CD4-positive, alpha-beta T cell treated with Interferon alpha-2 for 1 hour (primary cell): ENCODE data around the gene DAZAP1.
A peak's percentile ranks its signal among the peaks of the same experiment; 100 is the strongest.
"Not testable (repeated sequence)": the region's sequence is repeated elsewhere in the genome, so short reads cannot be mapped to it uniquely, and the experiment has no call there.

ENCODE experiments used
- DNase-seq, 2 donors: peaks; one replicate each; pipeline ENCODE4 v3.0.0-alpha.2; 2020 to 2022

The DAZAP1 gene

DNA sequence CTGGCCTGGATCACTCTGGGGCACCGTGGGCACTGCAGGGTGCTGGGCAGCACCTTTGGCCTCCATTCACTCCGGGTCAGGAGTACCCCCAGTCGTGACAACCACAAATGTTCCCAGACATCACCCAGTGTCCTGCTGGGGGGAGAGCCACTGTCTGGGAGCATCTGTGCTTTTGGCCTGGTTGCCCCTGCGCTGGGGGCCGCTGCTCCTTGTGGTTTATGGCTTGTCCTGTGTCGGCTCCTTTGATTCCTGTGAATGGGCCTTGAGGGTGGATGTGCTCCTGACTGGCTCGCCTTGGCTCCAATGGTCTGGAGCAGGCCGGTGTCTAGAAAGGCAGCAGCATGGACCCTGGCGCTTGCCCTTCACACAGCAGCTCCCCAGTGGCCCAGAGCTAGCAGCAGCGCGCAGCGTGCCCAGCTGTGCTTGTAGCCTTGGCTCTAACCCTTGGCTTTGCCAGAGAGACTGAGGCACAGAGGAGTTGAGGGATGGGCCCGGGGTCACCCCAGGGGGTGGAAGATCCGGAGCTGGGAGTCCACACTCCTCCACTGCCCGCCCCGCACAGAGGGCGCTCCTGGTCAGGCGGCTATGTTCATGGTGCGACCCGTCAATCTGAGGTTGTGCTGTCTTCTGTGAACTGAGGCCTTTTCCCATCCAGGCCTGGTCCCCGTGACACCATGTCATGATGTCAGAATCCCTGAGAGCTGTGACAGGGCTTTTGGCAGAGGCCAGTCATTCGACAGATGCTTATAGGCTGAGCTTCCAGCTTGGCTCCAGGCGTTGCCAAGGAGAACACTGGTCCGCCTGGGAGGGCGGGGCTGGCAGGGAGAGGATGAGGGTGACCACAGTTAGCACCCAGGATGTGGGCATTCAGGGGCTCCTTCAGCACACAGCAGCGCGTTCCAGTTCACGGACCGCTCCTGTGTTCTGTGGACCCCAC is 4.1 kb downstream of the DAZAP1 start:
- peak; percentile 15 to 59 for DNase-seq

DNA sequence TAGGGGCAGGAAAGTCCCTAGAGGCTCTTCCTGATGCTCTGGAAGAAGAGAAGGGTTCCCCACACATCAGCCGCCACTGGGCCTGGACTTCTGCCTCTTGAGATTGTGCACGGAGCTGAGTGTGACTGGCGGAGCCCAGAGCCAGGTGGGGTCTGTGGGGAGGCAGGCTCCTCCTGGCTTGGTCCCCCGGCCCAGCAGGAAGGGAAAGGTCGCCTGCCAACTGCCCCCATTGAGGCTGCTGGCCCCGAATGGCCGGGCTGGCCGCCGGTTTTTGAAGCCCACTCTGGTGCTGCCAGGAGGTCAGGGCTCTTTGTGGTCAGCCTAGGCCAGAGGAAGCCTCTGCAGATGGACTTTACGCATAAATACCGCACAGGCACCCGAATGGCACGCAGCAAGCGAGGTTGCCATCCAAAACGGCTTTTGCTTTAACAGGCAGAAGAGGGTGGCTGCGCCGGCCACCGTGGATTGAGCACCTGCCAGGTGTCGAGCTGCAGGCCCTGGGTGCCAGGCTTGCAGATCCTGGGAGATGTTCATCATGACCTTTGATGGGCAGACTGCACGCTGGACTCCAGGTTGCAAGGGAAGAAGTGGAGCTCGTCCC is 5.0 kb downstream of the DAZAP1 start:
- DNase-seq: no peak

DNA sequence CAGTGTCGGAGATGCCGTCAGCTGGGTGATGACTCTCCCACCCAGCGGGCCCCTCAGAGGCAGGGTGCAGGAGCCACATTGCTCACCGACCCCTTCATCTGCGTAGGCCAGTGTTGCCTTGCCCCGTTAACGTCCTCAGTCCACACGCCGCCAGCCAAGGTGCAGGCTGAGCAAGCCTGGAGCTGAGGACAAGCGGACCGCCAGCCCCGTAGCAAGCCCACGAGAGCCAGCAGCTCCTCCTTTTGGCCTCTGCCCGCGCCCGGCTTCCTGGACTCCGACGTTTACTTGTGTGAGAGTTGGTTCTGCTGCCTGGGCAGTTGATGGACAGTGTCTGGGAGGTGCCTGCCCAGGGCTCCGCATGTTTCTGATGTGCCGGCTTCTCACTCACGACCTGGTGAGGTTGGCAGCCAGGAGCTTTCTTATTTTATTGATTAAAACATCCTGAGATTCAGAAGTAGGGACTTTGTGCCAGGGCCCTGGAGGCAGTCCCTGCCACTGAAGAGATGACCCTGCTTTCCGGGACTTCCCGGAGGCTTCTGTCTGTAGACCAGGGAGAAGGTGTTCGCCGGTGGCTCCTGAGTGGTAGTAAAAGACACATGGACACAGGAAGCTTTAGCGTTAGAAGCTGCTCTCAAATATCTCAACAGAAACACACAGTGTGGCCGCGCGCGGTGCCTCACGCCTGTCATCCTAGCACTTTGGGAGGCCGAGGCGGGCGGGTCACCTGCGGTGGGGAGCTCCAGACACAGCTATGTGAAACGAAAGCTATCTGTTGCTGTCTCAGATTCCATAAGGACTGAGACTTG is 5.8 kb downstream of the DAZAP1 start:
- DNase-seq: peak in 1 of 2 donors; percentile 31

DNA sequence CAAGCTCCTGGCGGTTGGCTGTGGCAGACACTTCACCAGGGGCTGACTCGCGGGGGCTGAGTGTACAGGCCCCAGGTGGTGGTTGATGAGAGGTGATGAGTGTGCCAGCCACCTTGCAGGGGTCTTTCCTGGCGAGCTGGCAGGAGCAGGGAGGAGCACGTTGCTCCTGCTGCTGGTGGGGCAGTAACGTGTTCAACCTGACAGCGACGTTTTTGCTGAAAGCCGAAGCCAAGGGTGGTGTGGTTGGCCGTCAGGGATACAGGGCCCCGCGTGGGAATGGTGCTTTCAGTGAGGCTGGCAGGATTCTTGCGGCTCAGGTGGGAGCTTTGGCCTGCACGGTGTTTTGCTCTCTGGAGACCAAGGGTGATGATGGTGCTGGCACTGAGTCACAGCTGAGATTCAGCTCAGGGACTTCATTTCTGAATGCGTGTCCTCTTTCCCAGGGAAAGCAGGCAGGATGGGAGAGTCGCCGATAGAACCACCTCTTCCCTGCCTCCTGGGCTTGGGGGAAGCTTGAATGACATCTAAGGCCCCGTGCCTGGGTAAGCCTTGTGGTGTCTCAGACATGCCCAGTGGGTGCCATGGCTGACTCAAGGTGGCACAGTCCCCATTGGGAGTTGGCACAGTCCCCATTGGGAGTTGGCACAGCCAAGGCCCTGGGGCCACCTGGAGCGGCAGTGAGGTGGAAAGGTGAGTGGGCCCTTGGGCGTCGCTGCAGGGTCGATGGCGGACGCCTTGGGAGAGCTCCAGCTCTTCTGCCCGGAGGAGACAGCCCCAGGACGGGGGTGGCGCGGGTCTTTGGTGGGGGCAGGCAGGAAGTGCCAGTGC is 8.8 kb downstream of the DAZAP1 start:
- no peak for DNase-seq

DNA sequence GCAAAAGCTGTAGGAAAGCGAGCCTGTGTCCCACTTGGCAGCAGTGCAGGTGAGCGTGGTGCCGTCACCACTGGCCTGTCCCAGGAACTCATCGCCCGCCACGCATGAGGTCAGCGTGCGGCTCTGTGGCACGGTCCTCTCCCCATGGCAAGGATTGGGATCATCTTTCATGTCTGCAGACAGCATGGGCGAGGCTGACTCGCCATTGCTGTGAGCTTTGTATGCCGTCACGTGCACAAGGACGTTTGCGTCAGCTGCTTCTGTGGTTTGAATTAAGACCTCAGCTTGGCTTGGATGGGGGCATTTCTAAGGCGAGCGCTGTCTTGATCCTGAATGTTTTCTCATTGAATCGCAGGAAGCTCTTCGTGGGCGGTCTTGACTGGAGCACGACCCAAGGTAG is 9.8 kb downstream of the DAZAP1 start:
- DNase-seq: no peak

DNA sequence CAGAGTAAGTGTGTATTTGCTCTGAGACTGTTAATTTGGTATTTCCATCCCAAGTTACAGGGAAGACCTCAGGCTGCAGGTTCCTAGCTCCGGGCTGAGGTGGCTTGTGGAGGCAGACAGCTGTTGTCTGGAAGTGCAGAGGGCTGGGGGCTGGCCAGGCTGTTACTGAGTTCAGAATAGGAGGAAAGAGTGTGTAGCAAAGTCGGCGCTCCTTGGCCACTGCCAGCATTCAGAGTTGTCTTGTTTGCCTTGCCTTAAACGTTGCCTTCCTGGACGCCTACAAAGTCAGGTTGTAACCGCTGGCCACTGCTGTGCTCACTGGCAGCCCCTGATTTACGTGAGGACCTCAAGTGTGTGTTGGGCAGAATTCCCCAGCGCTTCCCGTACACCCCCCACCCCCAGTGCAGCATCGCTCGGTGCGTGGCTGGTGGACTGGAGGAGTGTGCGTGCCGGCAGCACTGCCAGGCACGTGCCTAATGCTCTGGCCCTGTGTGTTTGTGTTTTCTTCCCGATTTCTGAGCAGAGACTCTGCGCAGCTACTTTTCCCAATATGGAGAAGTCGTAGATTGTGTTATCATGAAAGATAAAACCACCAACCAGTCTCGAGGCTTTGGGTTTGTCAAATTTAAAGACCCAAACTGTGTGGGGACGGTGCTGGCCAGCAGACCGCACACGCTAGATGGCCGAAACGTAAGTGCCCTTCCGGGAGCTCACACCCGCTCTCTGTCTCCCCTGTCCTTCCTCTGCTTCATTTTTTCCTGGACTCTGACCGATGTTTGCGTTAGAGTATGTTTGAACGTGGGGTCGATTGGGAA is 10.5 kb downstream of the DAZAP1 start:
- no peak for DNase-seq

DNA sequence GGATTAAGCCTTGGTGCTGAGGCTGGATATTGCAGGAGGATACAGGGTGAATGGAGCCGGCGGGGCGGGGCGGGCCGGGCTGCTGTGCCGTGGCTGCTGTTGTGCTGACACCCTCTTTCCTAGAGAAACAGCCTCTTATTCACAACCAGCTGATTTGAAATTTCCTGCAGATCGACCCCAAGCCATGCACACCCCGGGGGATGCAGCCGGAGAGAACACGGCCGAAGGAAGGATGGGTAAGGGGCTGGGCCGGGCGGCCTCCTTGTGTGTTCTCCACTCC is 11.1 kb downstream of the DAZAP1 start:
- DNase-seq: no peak

DNA sequence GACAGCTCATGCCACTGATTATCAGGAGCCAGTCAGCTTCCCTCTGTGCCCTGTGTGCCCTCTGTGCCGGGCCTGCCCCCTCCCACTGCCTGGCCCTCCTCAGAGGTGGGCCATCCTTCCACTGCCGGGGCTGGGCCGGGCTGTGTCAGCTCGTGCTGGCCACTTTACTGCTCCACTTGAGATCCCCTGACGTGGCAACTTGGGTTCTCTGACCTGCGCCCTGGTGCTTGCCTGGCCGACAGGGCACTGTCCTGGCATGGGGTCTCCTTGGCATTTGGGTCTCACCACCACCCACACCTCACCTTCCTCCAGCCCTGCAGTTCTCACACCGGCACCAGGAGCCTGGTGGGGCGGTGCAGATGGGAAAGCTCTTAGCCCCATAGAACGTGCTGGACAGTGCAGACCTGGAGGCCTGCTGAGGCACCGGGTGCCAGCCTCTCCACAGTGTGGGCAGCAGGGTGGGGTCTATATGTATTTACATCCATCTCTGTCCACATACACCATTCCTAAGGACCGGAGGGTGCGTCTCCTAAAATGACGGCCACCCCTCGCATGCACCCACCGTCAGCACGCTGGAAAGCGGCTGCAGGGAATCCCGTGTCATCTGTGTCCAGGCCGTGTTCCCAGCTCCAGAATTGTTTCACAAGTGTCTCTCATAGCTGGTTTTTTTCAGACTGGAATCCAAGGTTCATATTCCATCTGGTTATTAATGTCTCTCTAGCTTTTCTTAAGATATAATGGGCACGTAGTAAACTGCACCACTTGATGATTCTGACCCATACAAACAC is 11.8 kb downstream of the DAZAP1 start:
- DNase-seq: no peak

DNA sequence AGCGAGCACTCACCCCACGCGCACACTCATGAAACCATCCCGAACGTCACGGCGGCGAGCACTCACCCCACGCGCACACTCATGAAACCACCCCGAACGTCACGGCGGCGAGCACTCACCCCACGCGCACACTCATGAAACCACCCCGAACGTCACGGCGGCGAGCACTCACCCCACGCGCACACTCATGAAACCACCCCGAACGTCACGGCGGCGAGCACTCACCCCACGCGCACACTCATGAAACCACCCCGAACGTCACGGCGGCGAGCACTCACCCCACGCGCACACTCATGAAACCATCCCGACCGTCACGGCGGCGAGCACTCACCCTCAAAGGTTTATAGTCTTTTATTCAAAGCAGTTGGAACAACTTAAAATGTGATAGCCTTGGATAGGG is 12.7 kb downstream of the DAZAP1 start:
- DNase-seq: not testable (repeated sequence)

DNA sequence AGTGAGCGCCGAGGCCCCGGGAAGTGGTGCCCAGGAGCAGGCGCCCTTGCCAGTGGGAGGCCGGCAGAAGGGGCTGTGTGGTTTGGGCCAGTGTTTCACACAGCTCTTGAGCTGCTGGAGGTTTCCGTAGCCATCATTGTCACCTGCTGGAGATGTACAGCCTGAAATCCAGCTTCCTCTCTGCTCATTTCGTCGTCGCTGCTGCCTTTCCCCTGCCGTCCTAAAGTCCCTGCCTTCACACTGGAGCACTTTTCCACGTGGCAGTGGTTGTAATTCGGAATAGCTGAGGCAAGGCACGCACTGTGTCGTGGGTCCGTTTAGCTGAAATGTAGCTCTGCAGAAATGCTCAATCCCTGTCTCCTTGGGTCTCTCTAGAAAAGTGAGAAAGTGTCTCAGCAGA is 13.2 kb downstream of the DAZAP1 start:
- DNase-seq: no peak

DNA sequence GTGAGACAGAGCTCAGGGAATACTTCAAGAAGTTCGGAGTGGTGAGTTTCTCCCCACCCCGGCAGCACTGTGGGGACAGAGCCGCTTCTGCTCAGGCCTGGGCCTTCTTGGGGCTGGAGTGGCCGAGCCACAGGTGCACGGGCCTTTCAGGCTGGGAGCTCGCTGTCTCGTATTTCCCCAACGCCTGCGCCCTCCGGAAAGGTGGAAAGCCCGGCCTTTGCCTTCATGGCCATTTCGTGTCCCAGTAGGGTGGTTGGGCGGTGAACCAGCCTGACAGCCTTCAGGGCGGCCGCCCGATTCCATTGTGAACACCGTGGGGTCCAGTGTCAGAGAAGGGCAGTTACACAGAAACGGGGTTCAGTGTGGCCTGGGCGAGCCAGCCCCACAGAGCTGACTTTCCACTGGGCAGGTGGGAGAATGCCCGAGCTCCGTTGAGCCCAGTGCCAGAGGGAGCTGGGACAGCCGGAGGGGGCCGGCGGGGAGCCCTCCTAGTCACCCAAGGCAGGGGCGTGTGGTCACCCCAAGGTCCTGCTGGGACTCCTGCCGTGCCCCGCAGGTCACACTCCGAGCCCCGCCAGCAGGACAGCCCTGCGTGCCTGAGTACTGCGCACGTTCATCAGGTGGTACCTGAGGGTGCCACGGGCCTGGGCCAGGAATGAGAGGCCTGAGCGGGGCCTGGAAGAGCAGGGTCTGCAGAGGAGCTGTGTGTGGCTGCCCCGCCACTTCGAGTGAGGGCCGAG is 14.0 kb downstream of the DAZAP1 start:
- DNase-seq: no peak

DNA sequence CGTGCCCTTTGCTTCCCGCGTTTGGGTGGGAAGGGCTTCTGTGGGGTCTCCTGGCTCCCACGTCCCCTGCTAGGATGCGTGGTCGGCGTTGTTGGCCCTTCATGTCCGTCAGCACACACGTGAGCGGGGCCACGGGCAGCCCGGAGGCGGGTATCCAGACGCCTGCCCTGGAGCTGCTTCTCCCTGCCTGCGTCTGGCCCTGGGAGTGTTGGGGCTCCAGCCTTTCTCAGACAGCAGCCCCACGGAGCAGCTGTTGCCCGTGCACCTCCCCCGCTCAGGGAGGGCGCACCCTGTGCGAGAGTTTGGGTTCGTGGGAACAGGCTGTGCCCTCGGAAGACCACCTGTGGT is 14.5 kb downstream of the DAZAP1 start:
- DNase-seq: no peak

DNA sequence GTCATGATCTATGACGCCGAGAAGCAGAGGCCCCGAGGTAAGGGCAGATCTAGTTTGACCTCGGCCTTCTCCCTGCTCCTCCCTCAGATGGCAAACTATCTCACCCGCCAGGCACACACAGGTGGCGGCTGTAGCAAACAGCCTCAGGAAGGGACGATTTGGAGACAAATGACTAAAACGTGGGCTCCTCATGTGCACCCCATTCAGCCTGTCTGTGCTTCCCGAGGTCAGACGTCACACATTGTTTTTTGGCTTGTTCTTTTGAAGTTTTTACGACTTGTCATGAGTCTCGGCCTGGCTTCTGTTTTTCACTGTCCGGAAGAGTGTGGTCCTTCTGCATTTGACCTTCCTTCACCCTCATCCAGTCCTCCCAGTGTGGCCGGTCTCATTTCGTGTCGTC is 15.0 kb downstream of the DAZAP1 start:
- no peak for DNase-seq

DNA sequence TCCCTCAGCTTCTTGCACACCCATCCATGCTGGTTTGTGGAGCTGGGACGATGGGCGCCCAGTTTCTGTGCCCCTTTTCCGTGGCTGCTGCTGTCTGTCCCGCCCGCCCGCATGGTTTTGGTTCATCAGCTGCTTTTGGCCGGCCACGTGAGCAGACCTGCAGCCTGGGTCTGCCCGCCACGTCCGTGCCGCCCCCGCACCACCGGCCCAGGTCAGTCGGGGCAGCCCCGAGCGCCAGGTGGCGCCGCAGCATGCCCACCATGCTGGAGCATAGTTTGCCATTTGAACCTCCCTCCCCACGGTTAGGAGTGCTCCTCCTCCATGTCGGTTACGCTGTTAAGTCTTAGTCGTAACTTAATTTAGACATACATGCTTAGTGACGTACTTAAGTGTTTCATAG is 15.6 kb downstream of the DAZAP1 start:
- DNase-seq: no peak

DNA sequence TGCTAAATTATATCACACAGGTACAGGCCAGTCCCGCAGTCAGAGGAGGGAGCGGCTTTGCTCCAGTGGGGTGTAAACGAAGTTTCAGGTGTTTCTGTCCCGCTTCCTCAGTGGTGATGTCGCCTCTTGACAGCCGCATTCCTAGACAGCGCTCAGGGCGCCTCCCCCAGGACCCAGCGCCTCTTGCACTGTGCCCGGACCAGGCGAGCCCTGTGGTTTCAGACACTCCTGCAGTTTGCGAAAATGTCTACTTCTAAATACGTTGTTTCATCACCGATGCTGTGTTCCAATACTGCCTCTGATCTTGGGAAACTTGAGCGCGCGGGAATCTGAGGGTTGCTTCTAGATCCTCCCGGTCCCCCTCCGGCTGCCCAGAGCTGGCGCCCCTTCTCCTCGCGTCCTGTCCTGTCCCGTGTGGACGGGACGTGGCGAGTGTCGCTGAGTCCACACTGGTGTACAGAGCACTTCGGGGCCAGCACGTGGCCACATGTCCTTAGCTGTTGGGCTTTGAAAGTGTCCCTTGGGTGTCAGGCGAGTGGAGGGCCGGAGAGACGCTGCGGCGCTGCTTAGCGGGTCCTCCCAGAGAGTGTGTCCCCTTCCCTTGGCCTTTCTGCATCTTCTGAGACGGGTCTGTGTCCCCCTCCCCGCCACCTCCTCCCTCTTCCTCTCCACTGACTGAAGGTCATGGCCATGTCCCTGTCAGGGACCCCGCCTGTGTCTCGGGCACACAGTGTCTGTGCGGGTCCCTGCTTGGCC is 16.2 kb downstream of the DAZAP1 start:
- no peak for DNase-seq

DNA sequence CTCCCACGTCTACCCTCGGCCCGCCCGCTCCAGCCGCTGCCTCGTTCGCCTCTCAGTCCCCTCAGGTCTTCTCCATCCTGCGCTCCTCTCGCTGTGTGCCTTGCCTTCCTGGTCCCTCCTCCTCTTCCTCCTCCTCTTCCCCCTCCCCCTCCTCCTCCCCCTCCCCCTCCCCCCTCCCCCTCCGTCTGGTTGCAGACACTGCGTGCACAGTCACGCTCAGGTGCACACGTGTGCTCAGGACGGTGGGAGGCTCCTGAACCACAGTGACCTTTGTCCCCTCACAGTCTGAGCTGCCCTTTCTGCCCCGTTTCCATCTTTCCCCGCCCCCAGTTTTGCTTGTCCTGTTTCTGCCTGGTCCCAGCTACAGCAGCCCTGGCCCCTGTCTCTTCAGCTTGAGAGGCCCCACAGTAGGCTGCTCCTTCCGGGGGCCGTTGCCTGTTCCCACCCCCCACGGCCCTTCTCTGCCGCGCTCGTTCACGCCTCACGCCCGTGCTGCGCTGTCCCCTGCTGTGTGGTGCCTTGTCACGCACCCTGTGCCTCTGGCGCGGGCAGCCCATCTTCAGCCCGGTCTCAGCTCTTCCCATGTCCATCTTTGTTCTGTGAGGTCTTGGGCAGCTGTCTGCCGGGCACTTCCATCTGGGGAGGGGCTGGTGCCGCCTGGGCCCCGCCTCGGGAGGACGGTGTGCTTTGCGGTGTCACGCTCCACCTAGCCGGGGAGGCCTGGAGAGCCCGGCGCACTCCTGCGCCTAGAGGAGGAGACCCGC is 17.0 kb downstream of the DAZAP1 start:
- DNase-seq: no peak

DNA sequence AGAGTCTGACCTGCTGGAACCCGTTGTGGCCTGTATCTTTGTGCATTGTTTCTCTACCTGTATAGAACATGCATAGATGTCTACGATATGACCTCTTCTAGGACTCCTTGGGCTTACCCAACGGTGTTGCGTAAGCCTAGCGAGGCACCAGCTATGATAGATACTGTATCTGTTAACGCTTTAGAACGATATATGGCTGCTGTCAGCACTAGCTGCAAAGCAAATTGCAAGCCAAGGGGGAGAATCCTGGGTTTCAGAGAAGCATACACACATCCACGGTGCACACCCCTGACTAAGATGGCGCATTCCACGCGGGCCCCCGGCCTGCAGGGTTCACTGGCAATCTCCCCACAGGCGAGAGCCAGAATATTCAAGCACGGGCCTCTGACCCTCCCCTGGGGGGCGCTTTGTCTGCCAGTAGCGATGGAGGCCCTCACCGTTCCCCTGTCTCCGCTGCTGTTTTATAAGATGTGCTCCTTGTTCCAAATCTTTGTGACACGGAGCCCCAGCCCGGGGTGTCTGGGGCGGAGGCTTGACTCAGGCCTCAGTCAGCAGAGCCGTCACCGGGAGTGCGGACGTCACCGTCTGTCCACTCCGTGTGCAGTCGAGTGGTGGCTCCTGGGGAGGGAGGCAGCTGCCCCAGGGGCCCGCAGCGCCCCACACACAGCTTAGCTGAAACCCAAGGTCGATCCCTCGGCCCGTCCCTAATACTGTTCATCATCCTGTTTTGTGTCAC is 17.9 kb downstream of the DAZAP1 start:
- DNase-seq: no peak

DNA sequence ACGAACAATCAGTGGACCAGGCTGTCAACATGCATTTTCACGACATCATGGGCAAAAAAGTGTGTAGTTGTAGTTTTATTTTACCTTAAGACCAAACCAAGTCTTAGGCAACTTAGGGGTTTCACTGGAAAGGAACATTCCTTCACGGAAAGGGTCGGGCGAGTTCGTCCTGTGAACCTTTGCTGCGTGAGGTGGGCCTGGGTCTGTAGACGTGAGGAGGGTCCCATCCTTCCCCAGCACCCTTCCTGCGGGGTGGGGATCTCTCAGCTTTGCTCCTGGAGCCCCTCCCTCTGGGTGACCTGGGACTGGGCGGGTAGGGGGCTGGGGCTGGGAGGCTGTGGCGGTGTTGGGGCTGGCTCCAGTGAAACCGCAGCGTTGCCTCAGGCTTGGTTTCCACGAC is 18.5 kb downstream of the DAZAP1 start:
- DNase-seq: no peak
